G401.6 (cell line): ENCODE measurements around the gene SLC2A1.

ENCODE experiments used
- FAIRE-seq: peaks from 2 replicates; lab custom pipeline; 2012; peaks lifted over from hg19 to GRCh38; lab: Jason Lieb, UNC

The SLC2A1 gene

DNA sequence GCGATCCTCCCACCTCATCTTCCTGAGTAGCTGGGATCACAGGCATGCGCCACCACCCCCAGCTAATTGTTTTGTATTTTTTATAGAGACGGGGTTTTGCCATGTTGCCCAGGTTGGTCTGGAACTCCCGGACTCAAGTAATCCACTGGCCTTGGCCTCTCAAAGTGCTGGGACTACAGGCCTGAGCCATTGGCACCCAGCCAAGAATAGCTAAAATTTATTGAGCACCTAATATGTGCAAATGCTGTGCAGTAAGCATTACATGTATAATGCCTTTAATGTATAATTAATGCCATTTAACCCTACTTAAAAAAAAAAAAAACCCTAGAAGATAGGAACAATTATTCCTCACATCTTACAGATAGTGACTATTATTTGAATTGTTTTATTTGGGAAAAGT lies 69.4 kb downstream of the SLC2A1 start:
- FAIRE-seq, result no peak

DNA sequence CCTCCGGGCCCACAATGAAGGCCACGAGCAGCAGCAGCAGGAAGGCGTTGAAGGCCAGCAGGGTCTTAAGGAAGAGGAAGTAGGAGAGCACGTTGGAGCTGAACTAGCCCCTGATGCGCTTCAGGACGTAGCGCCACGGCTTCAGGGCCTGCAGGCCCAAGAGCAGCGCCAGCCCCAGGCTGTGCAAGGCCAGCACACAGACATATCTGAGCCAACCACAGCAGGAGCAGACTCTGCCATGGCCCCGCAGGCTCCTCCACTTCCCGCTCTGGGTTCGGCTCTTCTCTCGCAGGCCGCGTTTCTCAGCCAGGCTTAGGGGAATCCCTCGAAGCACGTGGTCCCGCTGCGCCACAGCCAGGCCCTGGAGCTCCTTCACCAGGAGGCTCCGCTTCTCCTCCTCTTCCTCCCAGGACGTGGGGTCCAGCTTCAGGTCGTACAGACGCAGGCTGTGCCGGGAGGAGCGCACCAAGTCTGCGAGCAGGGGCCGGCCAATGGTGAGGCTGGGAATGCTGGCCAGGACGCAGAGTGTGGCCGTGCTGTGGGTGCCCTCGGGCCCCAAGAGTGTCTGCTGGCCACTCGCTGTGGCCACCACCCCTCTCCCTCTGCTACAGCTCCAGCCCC lies 70.5 kb downstream of the SLC2A1 start:
- no peak for FAIRE-seq

DNA sequence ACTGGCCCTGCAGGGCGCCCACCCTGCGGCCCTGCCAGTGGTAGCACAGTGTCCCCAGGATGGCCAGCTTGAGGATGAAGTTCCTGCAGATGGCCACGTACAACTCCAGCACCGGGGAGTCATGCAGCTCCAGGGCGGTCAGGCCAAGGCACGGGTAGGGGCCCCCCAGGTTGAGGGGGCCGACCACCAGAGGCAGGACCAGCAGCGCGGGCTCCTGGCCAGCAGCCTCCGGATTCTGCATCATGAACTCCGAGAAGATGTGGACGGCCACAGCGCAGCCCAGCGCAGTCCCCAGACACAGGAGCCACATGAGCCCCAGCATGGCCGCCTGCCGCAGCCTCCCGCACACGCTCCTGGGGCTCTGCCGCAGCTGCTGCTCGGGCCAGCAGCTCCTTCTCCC lies 71.3 kb downstream of the SLC2A1 start:
- no peak for FAIRE-seq

GRCh38 chr1:42886800-42887199 lies 71.9 kb downstream of the SLC2A1 start:
- FAIRE-seq, result no peak

GRCh38 chr1:42886046-42886739 lies 72.5 kb downstream of the SLC2A1 start:
- FAIRE-seq, result no peak

GRCh38 chr1:42880384-42880783 lies 78.3 kb downstream of the SLC2A1 start:
- FAIRE-seq, result no peak

DNA sequence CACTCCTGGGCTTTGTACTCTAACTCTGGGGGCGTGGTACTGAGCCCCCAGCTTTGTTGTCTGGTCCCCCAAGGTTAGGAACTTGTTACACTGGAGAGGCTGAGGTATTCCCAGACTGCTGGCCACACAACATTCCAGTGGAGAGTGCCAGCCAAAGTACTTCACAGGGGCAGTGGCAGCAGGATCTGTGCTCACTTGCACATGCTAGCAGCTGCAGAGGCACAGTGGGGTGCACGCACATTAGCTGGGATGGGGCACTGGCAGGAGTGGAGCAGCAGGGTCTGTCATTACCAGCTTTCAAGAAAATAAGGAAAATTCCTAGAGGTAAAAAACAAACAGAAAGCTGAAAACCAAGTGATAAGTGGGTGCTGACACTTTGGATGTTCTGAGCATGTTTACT lies 81.3 kb downstream of the SLC2A1 start:
- no peak for FAIRE-seq

- no peak for FAIRE-seq
These were observed 82.7 kb downstream of the SLC2A1 start for GRCh38 chr1:42876009-42876408.
